B cell (primary cell): ENCODE results near the gene UBA1. TPM values are rescaled to one million over a fixed set of nuclear protein-coding genes. Genes with fewer than 3 reads are reported as not detected.

Experiments used
- ATAC-seq: fragments of 200-7000 bp; cut with Tn5 transposase; one replicate; pipeline ENCODE4 v1.10.0; 2021; ENCODE audit warnings: low read depth, mild to moderate bottlenecking, moderate number of reproducible peaks, moderate library complexity
- CTCF ChIA-PET: fragments of 350-600 bp; sonication (Branson Sonifier 250); formaldehyde crosslinking; loops from one replicate; lab custom pipeline; 2021; ENCODE audit warnings: antibody characterized with exemption, inconsistent platforms; lab: Charles Lee
- POLR2A ChIA-PET: fragments of 350-600 bp; sonication (Branson Sonifier 250); formaldehyde crosslinking; loops from one replicate; lab custom pipeline; 2021; ENCODE audit warnings: antibody characterized with exemption; lab: Charles Lee
- DNase-seq: peaks from one replicate; pipeline ENCODE4 v3.0.0; 2013
- H2AFZ ChIP-seq: 2 replicates; pipeline ENCODE4 v1.6.1; 2012; ENCODE audit warnings: mild to moderate bottlenecking, low read depth, low read length; ENCODE audit not compliant: insufficient read depth, poor library complexity, severe bottlenecking
- H3K27ac ChIP-seq, 2 donors: 1 replicate in 1 of 2; 2 replicates in 1 of 2; pipeline ENCODE4 v1.5.1; 2012 to 2013; ENCODE audit warnings: low read length in 2 of 2, mild to moderate bottlenecking in 2 of 2, moderate library complexity in 1 of 2
- H3K27me3 ChIP-seq, 4 experiments: fragments of 200-600 bp in 1 of 4; sonication (generic) in 1 of 4; replicated peaks in 1 of 4; 1 replicate in 2 of 4; 2 replicates in 2 of 4; pipeline versions ENCODE4 v1.6.1 to v1.7.0; 2013 to 2016; ENCODE audit warnings: low read length in 3 of 4, mild to moderate bottlenecking in 2 of 4, mixed read lengths in 1 of 4, moderate library complexity in 1 of 4; ENCODE audit not compliant: insufficient read depth in 4 of 4, control insufficient read depth in 3 of 4; ENCODE audit errors: control extremely low read depth in 1 of 4
- H3K36me3 ChIP-seq, 2 experiments: replicated peaks in 1 of 2; 1 replicate in 1 of 2; 2 replicates in 1 of 2; pipeline versions ENCODE4 v1.6.1 to v1.7.1; 2013; ENCODE audit warnings: low read length in 1 of 2; ENCODE audit not compliant: insufficient read depth in 2 of 2, control insufficient read depth in 1 of 2; ENCODE audit errors: control extremely low read depth in 1 of 2, extremely low read depth in 1 of 2
- H3K4me1 ChIP-seq, 2 donors: fragments of 200-600 bp in 1 of 2; sonication (generic) in 1 of 2; 1 replicate in 1 of 2; 2 replicates in 1 of 2; pipeline versions ENCODE4 v1.5.1 to v1.6.1; 2013 to 2017; ENCODE audit warnings: low read length in 2 of 2; ENCODE audit not compliant: control insufficient read depth in 2 of 2, insufficient read depth in 2 of 2
- H3K4me2 ChIP-seq: replicated peaks from 2 replicates; pipeline ENCODE3; 2012; ENCODE audit warnings: mild to moderate bottlenecking, low read depth, low read length; ENCODE audit not compliant: poor library complexity, severe bottlenecking
- H3K4me3 ChIP-seq, 5 experiments: fragments of 200-600 bp in 1 of 5; sonication (generic) in 1 of 5; 1 replicate in 3 of 5; 2 replicates in 2 of 5; pipeline versions ENCODE4 v1.5.1 to v1.7.0; 2011 to 2016; ENCODE audit warnings: low read length in 4 of 5, mild to moderate bottlenecking in 4 of 5, low read depth in 2 of 5, control low read depth in 1 of 5, moderate library complexity in 1 of 5; ENCODE audit not compliant: insufficient read depth in 1 of 5; ENCODE audit errors: control extremely low read depth in 1 of 5, extremely low read depth in 1 of 5
- H3K79me2 ChIP-seq: fragments of 200-600 bp; sonication (generic); one replicate; pipeline ENCODE4 v1.6.0; 2016; ENCODE audit warnings: low read length; ENCODE audit not compliant: control insufficient read depth, insufficient read depth
- H3K9ac ChIP-seq: fragments of 200-600 bp; sonication (generic); 2 replicates; pipeline ENCODE4 v1.6.1; 2017; ENCODE audit warnings: mild to moderate bottlenecking, low read length, moderate library complexity
- H3K9me3 ChIP-seq, 3 donors: one replicate each; pipeline versions ENCODE4 v1.6.1 to v1.7.1; 2013; ENCODE audit warnings: low read length in 2 of 3; ENCODE audit not compliant: control insufficient read depth in 2 of 3, insufficient read depth in 1 of 3; ENCODE audit errors: control extremely low read depth in 1 of 3
- H4K20me1 ChIP-seq: 2 replicates; pipeline ENCODE4 v1.6.0; 2012; ENCODE audit warnings: mild to moderate bottlenecking, low read length; ENCODE audit not compliant: insufficient read depth, control insufficient read depth, poor library complexity, severe bottlenecking
- H3K27ac Mint-ChIP-seq: one replicate; pipeline ENCODE4 v1.8.0; 2021; ENCODE audit warnings: mixed read lengths
- H3K27me3 Mint-ChIP-seq: one replicate; pipeline ENCODE4 v1.8.0; 2021; ENCODE audit warnings: mixed read lengths
- H3K4me1 Mint-ChIP-seq: one replicate; pipeline ENCODE4 v1.8.0; 2021; ENCODE audit warnings: mixed read lengths
- H3K4me3 Mint-ChIP-seq: one replicate; pipeline ENCODE4 v1.8.0; 2021; ENCODE audit warnings: mixed read lengths
- H3K9me3 Mint-ChIP-seq: one replicate; pipeline ENCODE4 v1.8.0; 2022; ENCODE audit warnings: mixed read lengths; ENCODE audit not compliant: insufficient read depth
- EZH2 ChIP-seq: IDR thresholded peaks from 2 replicates; pipeline ENCODE4 v1.6.1; 2012; ENCODE audit warnings: borderline replicate concordance, low read depth, mild to moderate bottlenecking, moderate library complexity, low read length; ENCODE audit not compliant: insufficient read depth, poor library complexity, severe bottlenecking
- WGBS: methylation state at CpG from one replicate; pipeline ENCODE4 v1.1.5; 2013; ENCODE audit warnings: missing lambda C conversion rate; ENCODE audit not compliant: insufficient coverage; 5-methylcytosine and 5-hydroxymethylcytosine counted together
- intact Hi-C: fragments of 100-400 bp; cut with micrococcal nuclease; formaldehyde crosslinking; loops from one replicate; pipeline ENCODE4 v1.10.0; 2022
- polyA plus RNA-seq: library from polyadenylated mRNA; depleted of rRNA; stranded (reverse); fragments of >200 nt; gene quantifications from 2 replicates; pipeline ENCODE4 v1.2.3, GENCODE V29; 2012
- total RNA-seq, 2 donors: library from RNA; stranded (reverse); fragments of 120-200 nt in 1 of 2; gene quantifications; 1 replicate in 1 of 2; 2 replicates in 1 of 2; pipeline versions ENCODE4 v1.2.3 to v1.2.4, GENCODE V29; 2013 to 2022
- TF ChIP-seq, protein P1 (sequence below): fragments of 200-600 bp; IDR thresholded peaks from one replicate; pipeline ENCODE4 v1.8.0; 2022; ENCODE audit warnings: antibody characterized with exemption, mild to moderate bottlenecking

Gene UBA1
- total and polyA plus RNA-seq, 2 donors (not counting 1 experiment from before 2014, with no cell fraction given): 166 to 211 TPM

DNA sequence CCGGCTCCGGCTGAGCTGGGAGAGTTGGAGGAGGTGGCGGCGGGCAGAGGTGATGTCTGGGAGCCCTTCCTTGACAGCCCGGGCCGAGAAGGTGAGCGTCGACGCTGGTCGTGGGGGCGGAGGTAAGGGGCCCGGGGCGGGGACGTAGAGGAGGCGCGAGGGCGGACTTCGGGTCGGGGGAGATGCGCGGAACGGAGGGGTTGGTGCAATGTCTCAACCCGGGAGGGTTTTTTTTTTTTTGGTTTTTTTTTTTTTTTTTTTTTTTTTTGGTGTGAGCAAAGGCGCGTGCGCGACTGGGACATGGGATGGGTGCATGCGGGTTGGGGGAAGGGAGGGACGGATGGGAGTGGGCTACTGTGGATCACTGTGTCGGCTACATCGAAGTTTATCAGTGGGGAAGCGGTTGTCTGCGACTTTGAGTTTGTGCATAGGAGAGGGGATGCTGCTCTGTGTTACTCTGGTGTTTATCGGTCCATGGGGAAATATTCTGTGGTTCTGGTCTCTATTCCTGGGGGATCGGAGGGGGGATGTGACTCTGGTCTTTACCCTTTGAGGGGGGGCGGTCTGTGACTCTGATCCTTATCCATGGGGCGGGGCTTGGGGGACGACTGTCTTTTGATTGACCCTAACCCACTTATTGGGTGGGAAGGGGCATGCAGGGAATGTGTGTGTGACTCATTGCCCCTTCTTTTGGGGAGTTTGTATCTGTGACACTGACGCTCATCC lies 48.1 kb upstream of the UBA1 start:
- H3K36me3 ChIP-seq: peaks cover 0 to 6% of the 10 kb centered on the region in 2 experiments
- no peaks in the 10 kb centered on the region for H3K9me3 Mint-ChIP-seq
- peaks cover 12% of the 10 kb centered on the region for H4K20me1 ChIP-seq
- H3K9me3 ChIP-seq: no peaks in the 10 kb centered on the region
- ChIA-PET CTCF (interaction anchor here (0.9 to 1.5 kb wide), 5 partner anchors 15 to 308 kb away, joined by 3 to 8 read pairs (median 6); no protein-coding TSS in a partner anchor), POLR2A (interaction anchor here (0.6 to 3.2 kb wide), 8 partner anchors 16 to 1403 kb away, joined by 3 to 21 read pairs (median 4); partner anchors contain the start of genes CDK16, RP2 and USP11)
- ATAC-seq: peak; percentile 18
- WGBS: 0% methylated on average over 12 of the region's 39 CpGs
- no peaks in the 10 kb centered on the region for H3K27me3 ChIP-seq
- H3K4me3 ChIP-seq: peak overlapping the region; percentile 23 to 83 (median 71)
- H3K9ac ChIP-seq: peak overlapping the region; percentile 79
- no peak for DNase-seq
- peaks cover 20 to 32% of the 10 kb centered on the region in 2 donors for H3K4me1 ChIP-seq
- H3K4me2 ChIP-seq: peak overlapping the region; percentile 77
- peak overlapping the region; percentile 97 for H3K4me3 Mint-ChIP-seq
- peak overlapping the region; percentile 77 for H2AFZ ChIP-seq
- intact Hi-C loops: loop anchor here (1.0 to 5.0 kb wide), 3 partner anchors 48 to 699 kb away; partner anchors contain the start of genes UBA1 and USP11
- TF ChIP-seq, protein P1, sequence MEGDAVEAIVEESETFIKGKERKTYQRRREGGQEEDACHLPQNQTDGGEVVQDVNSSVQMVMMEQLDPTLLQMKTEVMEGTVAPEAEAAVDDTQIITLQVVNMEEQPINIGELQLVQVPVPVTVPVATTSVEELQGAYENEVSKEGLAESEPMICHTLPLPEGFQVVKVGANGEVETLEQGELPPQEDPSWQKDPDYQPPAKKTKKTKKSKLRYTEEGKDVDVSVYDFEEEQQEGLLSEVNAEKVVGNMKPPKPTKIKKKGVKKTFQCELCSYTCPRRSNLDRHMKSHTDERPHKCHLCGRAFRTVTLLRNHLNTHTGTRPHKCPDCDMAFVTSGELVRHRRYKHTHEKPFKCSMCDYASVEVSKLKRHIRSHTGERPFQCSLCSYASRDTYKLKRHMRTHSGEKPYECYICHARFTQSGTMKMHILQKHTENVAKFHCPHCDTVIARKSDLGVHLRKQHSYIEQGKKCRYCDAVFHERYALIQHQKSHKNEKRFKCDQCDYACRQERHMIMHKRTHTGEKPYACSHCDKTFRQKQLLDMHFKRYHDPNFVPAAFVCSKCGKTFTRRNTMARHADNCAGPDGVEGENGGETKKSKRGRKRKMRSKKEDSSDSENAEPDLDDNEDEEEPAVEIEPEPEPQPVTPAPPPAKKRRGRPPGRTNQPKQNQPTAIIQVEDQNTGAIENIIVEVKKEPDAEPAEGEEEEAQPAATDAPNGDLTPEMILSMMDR: no peak
- no peak for TF ChIP-seq EZH2
- H3K27me3 Mint-ChIP-seq: no peaks in the 10 kb centered on the region
- peaks cover 35% of the 10 kb centered on the region for H3K4me1 Mint-ChIP-seq
- H3K27ac ChIP-seq: peak overlapping the region; percentile 94 to 95
- H3K79me2 ChIP-seq: peaks cover 50% of the 10 kb centered on the region
- peak overlapping the region; percentile 99 for H3K27ac Mint-ChIP-seq
